HG03135 (cell line): Measurements from ENCODE around the gene SELENOI.

Source experiments
- ATAC-seq: cut with Tn5 transposase; IDR thresholded peaks from one replicate; pipeline ENCODE4 v1.9.1; 2021; ENCODE audit warnings: mild to moderate bottlenecking, moderate library complexity; ENCODE audit not compliant: unreplicated experiment

The SELENOI gene

GRCh38 chr2:26444236-26444635 lies 98.3 kb downstream of the SELENOI start:
- ATAC-seq = no peak
